Activated CD4-positive, alpha-beta T cell treated with anti-CD3 and anti-CD28 coated beads, Interleukin-2, Interleukin-4, amounts not matched to agents 100 ng/mL and 50 ng/mL, durations not matched to agents 16 hours and 8 hours (primary cell): ENCODE measurements around the gene OR6K3.

ENCODE experiments used
- DNase-seq: peaks from one replicate; pipeline ENCODE4 v3.0.0-alpha.2; 2020; ENCODE audit warnings: low spot score

The OR6K3 gene

GRCh38 chr1:158686111-158687009 lies 34.2 kb downstream of the OR6K3 start, which contains the start of gene SPTA1:
TSS of gene SPTA1 (minus strand) at chr1:158686715. CDS start at chr1:158686517, 198 bp downstream.
- DNase-seq = no peak

DNA sequence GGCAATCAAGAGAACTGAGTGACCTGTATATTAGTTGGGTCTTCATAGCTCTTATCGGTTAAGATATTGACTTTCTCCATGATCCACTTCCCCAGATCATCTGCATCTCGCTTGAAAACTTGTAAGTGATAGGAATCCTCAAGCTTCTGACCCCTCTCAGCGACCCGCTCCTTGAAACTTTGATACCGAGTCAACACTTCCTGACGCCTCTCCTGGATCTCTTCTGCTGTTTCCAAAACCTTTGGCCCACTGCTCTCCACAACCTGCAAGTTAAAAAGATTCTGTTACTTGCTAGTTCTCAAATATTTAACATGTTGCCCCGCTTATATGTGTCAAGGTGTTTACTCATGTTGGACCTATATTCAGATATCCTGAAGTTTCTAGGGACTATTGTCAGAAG lies 35.4 kb downstream of the OR6K3 start:
- DNase-seq = no peak

DNA sequence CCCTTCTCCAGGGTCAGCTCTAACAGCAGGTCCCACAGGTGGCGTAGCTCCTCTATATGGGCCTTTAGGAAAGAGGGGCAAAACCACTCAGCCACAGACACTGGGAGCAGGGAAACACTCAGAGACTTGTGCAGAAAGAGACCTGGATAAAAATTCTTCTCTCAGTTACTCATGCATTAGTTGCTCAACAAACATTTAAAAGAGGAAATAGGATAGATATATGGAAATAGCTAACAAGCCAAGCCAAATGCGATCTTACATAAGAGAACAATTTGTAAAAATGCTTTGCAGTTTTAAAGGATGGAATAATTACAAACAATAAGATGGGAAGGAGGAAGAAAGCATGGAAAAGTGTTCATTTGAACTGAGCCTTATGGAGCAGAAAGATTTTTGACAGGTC lies 38.9 kb downstream of the OR6K3 start:
- DNase-seq = no peak

GRCh38 chr1:158679289-158679688 lies 41.2 kb downstream of the OR6K3 start:
- DNase-seq = no peak

DNA sequence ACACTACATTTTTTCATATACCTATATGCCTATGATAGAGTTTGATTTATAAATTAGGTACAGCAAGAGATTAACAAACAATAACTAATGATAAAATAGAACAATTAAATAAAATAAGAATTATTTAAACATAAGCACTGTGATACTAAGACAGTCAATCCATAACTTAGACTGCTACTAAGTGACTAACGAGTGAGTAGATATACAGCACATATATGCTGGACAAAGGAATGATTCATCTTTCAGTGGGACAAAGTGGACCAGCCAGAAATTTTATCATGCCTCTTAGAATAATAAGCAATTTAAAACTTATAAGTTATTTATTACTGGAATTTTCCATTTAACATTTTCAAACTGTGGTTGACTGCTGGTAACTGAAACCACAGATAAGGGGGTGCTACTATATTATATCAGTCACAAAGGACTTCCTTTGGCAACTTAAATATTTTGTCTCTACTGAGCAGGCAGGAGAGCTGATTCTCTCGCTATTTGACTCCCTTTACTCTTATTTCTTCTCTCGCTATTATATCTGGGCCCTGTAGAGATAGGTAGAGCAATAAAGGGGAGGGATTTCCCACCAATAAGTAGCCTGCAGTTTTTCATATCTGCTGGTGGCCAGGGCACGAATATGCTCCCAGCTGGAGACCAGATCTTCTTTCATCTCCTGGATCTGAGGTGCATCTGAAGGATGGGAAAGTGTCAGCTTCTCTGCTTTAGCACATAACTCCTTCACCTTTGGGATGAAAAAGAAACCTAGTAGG lies 44.8 kb downstream of the OR6K3 start:
- DNase-seq = no peak

GRCh38 chr1:158674302-158674701 lies 46.2 kb downstream of the OR6K3 start:
- DNase-seq = no peak
